IMR-90 (cell line): ENCODE results near the gene JPH3. TPM values are rescaled to one million over a fixed set of nuclear protein-coding genes. Genes with fewer than 3 reads are reported as not detected.

Source experiments
- ATAC-seq: fragments of 200-7000 bp; cut with Tn5 transposase; 2 replicates; pipeline ENCODE4 v1.9.1; 2020; ENCODE audit warnings: low read depth, mild to moderate bottlenecking, moderate library complexity
- BruUV-seq: library from RNA; stranded (reverse); fragments of 400-500 nt; replicated peaks from 2 replicates; lab custom pipeline; 2021; lab: Mats Ljungman, UMichigan
- CTCF ChIA-PET: fragments of 300-600 bp; formaldehyde crosslinking; extraction: SDS; loops from one replicate; lab custom pipeline; 2021; ENCODE audit warnings: antibody characterized with exemption; lab: Yijun Ruan, JAX
- POLR2A ChIA-PET: fragments of 300-600 bp; sonication (Branson Sonifier 250); formaldehyde crosslinking; loops from one replicate; lab custom pipeline; 2022; ENCODE audit warnings: antibody characterized with exemption; ENCODE audit not compliant: unreplicated experiment; lab: Charles Lee
- DNase-seq: peaks from one replicate; pipeline ENCODE4 v3.0.0; 2013
- H2AFZ ChIP-seq: replicated peaks from 2 replicates; pipeline ENCODE3; 2013; ENCODE audit warnings: low read length, mild to moderate bottlenecking; ENCODE audit not compliant: poor library complexity
- H2AK5ac ChIP-seq: 2 replicates; pipeline ENCODE4 v1.6.1; 2013; ENCODE audit warnings: low read depth, low read length, inconsistent platforms
- H2AK9ac ChIP-seq: replicated peaks from 2 replicates; pipeline ENCODE3; 2013; ENCODE audit warnings: mild to moderate bottlenecking, low read depth, low read length, moderate library complexity; ENCODE audit not compliant: poor library complexity
- H2BK120ac ChIP-seq: 2 replicates; pipeline ENCODE4 v1.6.1; 2013; ENCODE audit warnings: low read depth, low read length, inconsistent platforms
- H2BK15ac ChIP-seq: 3 replicates; pipeline ENCODE4 v1.6.1; 2013; ENCODE audit warnings: low read depth, low read length, inconsistent platforms
- H2BK20ac ChIP-seq: 2 replicates; pipeline ENCODE4 v1.6.1; 2013; ENCODE audit warnings: low read depth, mild to moderate bottlenecking, inconsistent platforms, low read length, moderate library complexity
- H2BK5ac ChIP-seq: 2 replicates; pipeline ENCODE4 v1.6.1; 2013; ENCODE audit warnings: mild to moderate bottlenecking, low read depth, low read length, inconsistent platforms; ENCODE audit not compliant: poor library complexity, severe bottlenecking
- H3K14ac ChIP-seq: replicated peaks from 2 replicates; pipeline ENCODE4 v1.6.1; 2013; ENCODE audit warnings: low read depth, low read length, inconsistent platforms
- H3K18ac ChIP-seq: 2 replicates; pipeline ENCODE4 v1.6.1; 2013; ENCODE audit warnings: low read depth, low read length, control low read depth
- H3K23ac ChIP-seq: 2 replicates; pipeline ENCODE4 v1.6.1; 2013; ENCODE audit warnings: low read depth, low read length, inconsistent platforms
- H3K27ac ChIP-seq: 2 replicates; pipeline ENCODE4 v1.5.1; 2013; ENCODE audit warnings: mild to moderate bottlenecking, control low read depth, low read length; ENCODE audit not compliant: insufficient read depth
- H3K27me3 ChIP-seq: 2 replicates; pipeline ENCODE4 v1.6.1; 2013; ENCODE audit warnings: low read length; ENCODE audit not compliant: control insufficient read depth, insufficient read depth
- H3K36me3 ChIP-seq: 2 replicates; pipeline ENCODE4 v1.6.1; 2013; ENCODE audit warnings: low read length, mixed read lengths; ENCODE audit not compliant: control insufficient read depth, insufficient read depth
- H3K4ac ChIP-seq: 2 replicates; pipeline ENCODE4 v1.6.1; 2013; ENCODE audit warnings: low read depth, low read length, inconsistent platforms
- H3K4me1 ChIP-seq: 2 replicates; pipeline ENCODE4 v1.6.1; 2013; ENCODE audit warnings: low read length, mixed read lengths; ENCODE audit not compliant: control insufficient read depth, insufficient read depth
- H3K4me2 ChIP-seq: 2 replicates; pipeline ENCODE4 v1.6.1; 2013; ENCODE audit warnings: low read depth, mild to moderate bottlenecking, control low read depth, low read length, moderate library complexity
- H3K4me3 ChIP-seq: 2 replicates; pipeline ENCODE4 v1.5.1; 2013; ENCODE audit warnings: low read depth, mild to moderate bottlenecking, control low read depth, low read length, moderate library complexity; ENCODE audit not compliant: insufficient read depth
- H3K56ac ChIP-seq: 2 replicates; pipeline ENCODE4 v1.6.1; 2013; ENCODE audit warnings: low read length, inconsistent platforms; ENCODE audit not compliant: insufficient read depth; ENCODE audit errors: extremely low read depth
- H3K79me1 ChIP-seq, 2 experiments: 2 replicates each; pipeline ENCODE4 v1.6.1; 2013; ENCODE audit warnings: low read length in 2 of 2, inconsistent platforms in 1 of 2, low read depth in 1 of 2
- H3K9ac ChIP-seq: 2 replicates; pipeline ENCODE4 v1.6.1; 2013; ENCODE audit warnings: low read depth, low read length, control low read depth
- H3K9me1 ChIP-seq: 2 replicates; pipeline ENCODE4 v1.6.1; 2013; ENCODE audit warnings: low read length, inconsistent platforms; ENCODE audit not compliant: insufficient read depth
- H3K9me3 ChIP-seq: 2 replicates; pipeline ENCODE4 v1.6.1; 2013; ENCODE audit warnings: low read length; ENCODE audit not compliant: control insufficient read depth, insufficient read depth
- H4K20me1 ChIP-seq: 2 replicates; pipeline ENCODE4 v1.6.1; 2013; ENCODE audit warnings: low read length, inconsistent platforms; ENCODE audit not compliant: insufficient read depth
- H4K5ac ChIP-seq: 2 replicates; pipeline ENCODE4 v1.6.1; 2013; ENCODE audit warnings: mild to moderate bottlenecking, low read depth, low read length, control low read depth
- H4K8ac ChIP-seq, 2 experiments: 2 replicates each; pipeline ENCODE4 v1.6.1; 2013; ENCODE audit warnings: low read depth in 2 of 2, low read length in 2 of 2, control low read depth in 1 of 2, inconsistent platforms in 1 of 2
- H4K91ac ChIP-seq: 2 replicates; pipeline ENCODE4 v1.6.1; 2013; ENCODE audit warnings: low read depth, low read length, inconsistent platforms; ENCODE audit not compliant: insufficient read depth
- CEBPB ChIP-seq: IDR thresholded peaks from 2 replicates; pipeline ENCODE4 v1.6.1; 2012; ENCODE audit warnings: low read depth, low read length, improper control_type of control experiment
- MAFK ChIP-seq: IDR thresholded peaks from 2 replicates; pipeline ENCODE4 v1.6.1; 2012; ENCODE audit warnings: low read depth, low read length, improper control_type of control experiment
- NFE2L2 ChIP-seq: fragments of 150-350 bp; IDR thresholded peaks from 2 replicates; pipeline ENCODE4 v1.6.1; 2016; ENCODE audit warnings: low read depth, mild to moderate bottlenecking, low read length
- POLR2A ChIP-seq: IDR thresholded peaks from 2 replicates; pipeline ENCODE4 v1.6.1; 2012; ENCODE audit warnings: mild to moderate bottlenecking, low read depth, low read length
- RAD21 ChIP-seq: IDR thresholded peaks from 2 replicates; pipeline ENCODE4 v1.6.1; 2012; ENCODE audit warnings: low read length, improper control_type of control experiment
- RCOR1 ChIP-seq: IDR thresholded peaks from 2 replicates; pipeline ENCODE4 v1.6.1; 2012; ENCODE audit warnings: mild to moderate bottlenecking, low read length, improper control_type of control experiment; ENCODE audit not compliant: insufficient replicate concordance
- RFX5 ChIP-seq: IDR thresholded peaks from 2 replicates; pipeline ENCODE4 v1.8.0; 2012; ENCODE audit warnings: low read depth, mild to moderate bottlenecking, low read length, moderate library complexity
- WGBS, 2 experiments: methylation state at CpG; one replicate each; pipeline versions ENCODE4 v1.1.5 to v1.1.7; 2013; ENCODE audit warnings: missing lambda C conversion rate in 2 of 2; ENCODE audit not compliant: insufficient read length in 1 of 2; ENCODE audit errors: extremely low coverage in 2 of 2; 5-methylcytosine and 5-hydroxymethylcytosine counted together
- dilution Hi-C: fragments of 300-500 bp; cut with HindIII; formaldehyde crosslinking; loops from one replicate; pipeline ENCODE4 v1.14.3; 2018; ENCODE audit warnings: low sequenced_read_pairs; ENCODE audit not compliant: unreplicated experiment
- in situ Hi-C: fragments of 300-500 bp; cut with MboI; formaldehyde crosslinking; loops from 3 replicates; pipeline ENCODE4 v1.14.3; 2019; ENCODE audit warnings: low sequenced_read_pairs, inconsistent platforms, mixed read lengths
- intact Hi-C: fragments of 100-400 bp; cut with micrococcal nuclease; formaldehyde crosslinking; loops from 2 replicates; pipeline ENCODE4 v1.10.0; 2022
- polyA plus RNA-seq, 3 experiments: library from polyadenylated mRNA; depleted of rRNA; stranded (reverse); fragments of >200 nt; gene quantifications; 2 replicates each; pipeline ENCODE4 v1.2.3, GENCODE V29; 2012; ENCODE audit warnings: low replicate concordance in 1 of 3
- total RNA-seq: library from RNA; depleted of rRNA; stranded (reverse); fragments of >200 nt; gene quantifications from 2 replicates; pipeline ENCODE4 v1.2.3, GENCODE V29; 2012
- TF ChIP-seq, protein P1 (sequence below): fragments of 150-350 bp; IDR thresholded peaks from 2 replicates; pipeline ENCODE4 v1.6.1; 2017; ENCODE audit warnings: mild to moderate bottlenecking, antibody characterized with exemption, low read length, low read depth

Gene JPH3
- total and polyA plus RNA-seq, 2 of the 4 experiments (the other 2 are of a cell fraction): 0.03 TPM; not detected in 1

GRCh38 chr16:87667443-87667842 lies 65.1 kb downstream of the JPH3 start:
- no peak overlapping the region for H2BK5ac ChIP-seq
- no peaks in the 10 kb centered on the region for H3K9me1 ChIP-seq
- H2BK20ac ChIP-seq: no peak overlapping the region
- no peak overlapping the region for H3K14ac ChIP-seq
- H4K20me1 ChIP-seq: no peaks in the 10 kb centered on the region; the same call in 1 of the 2 replicates
- no peak overlapping the region for H2AFZ ChIP-seq
- H3K4me3 ChIP-seq: no peak overlapping the region
- H2BK15ac ChIP-seq: no peak overlapping the region
- H3K23ac ChIP-seq: no peak overlapping the region
- H3K18ac ChIP-seq: no peak overlapping the region
- H3K4me1 ChIP-seq: no peaks in the 10 kb centered on the region
- no peak overlapping the region for H3K4ac ChIP-seq
- no peak overlapping the region for H4K91ac ChIP-seq
- H3K27me3 ChIP-seq: peaks cover 53% of the 10 kb centered on the region
- TF ChIP-seq, protein P1, sequence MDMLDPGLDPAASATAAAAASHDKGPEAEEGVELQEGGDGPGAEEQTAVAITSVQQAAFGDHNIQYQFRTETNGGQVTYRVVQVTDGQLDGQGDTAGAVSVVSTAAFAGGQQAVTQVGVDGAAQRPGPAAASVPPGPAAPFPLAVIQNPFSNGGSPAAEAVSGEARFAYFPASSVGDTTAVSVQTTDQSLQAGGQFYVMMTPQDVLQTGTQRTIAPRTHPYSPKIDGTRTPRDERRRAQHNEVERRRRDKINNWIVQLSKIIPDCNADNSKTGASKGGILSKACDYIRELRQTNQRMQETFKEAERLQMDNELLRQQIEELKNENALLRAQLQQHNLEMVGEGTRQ: no peak
- TF ChIP-seq NFE2L2 (no peak), POLR2A (no peak), RCOR1 (no peak), RAD21 (no peak), MAFK (no peak), RFX5 (no peak), CEBPB (no peak)
- H3K9me3 ChIP-seq: no peaks in the 10 kb centered on the region
- peak overlapping the region; percentile 28 for H2AK9ac ChIP-seq
- DNase-seq (no peak), ATAC-seq (no peak)
- no peak overlapping the region for H3K9ac ChIP-seq
- no peak overlapping the region for H4K5ac ChIP-seq
- CTCF ChIA-PET: no interaction called here
- H3K79me1 ChIP-seq: no peaks in the 10 kb centered on the region
- H2BK120ac ChIP-seq: no peak overlapping the region
- H2AK5ac ChIP-seq: no peak overlapping the region
- dilution Hi-C loops (no loop called here), in situ Hi-C loops (no loop called here), intact Hi-C loops (no loop called here)
- H3K56ac ChIP-seq: no peak overlapping the region
- no TSS peak for BruUV-seq
- no peak overlapping the region for H3K4me2 ChIP-seq
- no peak overlapping the region for H3K27ac ChIP-seq
- H4K8ac ChIP-seq: no peak overlapping the region
- POLR2A ChIA-PET: no interaction called here
- no peaks in the 10 kb centered on the region for H3K36me3 ChIP-seq
- 86% methylated on average over 4 of the region's 7 CpGs; no CpG with 5 or more reads in 1 of the 2 experiments for WGBS, 2 experiments
